HG02678 (cell line): ENCODE measurements around the gene NTSR1.

ENCODE experiments used
- ATAC-seq: cut with Tn5 transposase; IDR thresholded peaks from one replicate; pipeline ENCODE4 v1.9.1; 2021; ENCODE audit warnings: mild to moderate bottlenecking, moderate library complexity; ENCODE audit not compliant: unreplicated experiment

Gene NTSR1

GRCh38 chr20:62706857-62707256, 1.8 kb upstream of the NTSR1 start:
- no peak for ATAC-seq

GRCh38 chr20:62707276-62707920, 1.2 kb upstream of the NTSR1 start:
- ATAC-seq: no peak

DNA sequence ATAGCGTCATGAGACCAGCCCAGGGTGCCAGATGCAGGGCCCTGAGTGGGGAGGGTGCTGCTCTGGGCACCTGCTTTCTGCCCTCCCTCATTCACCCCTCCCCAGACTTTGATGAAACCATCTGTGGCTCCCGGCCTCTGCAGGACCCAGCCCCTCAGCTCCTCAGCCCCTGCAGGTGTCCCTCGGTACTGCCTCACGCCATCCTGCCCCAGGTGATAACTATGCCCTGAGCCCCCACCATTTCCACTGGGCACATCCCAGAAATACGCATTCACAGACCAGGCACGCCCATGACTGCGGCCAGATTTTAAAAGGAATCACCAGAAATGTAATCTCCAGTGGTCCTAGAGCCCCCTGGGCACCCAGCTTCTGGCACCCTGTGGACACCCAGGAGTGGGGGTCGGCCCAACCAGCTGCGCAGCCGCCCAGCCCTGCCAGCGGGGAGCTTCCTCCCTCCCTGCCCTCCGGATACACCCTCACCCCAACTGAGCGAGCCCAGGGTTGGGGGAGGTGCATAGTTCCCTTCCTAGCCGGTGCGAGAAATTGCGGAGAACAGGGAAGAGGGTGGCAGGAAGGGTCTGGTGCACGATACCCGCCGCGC, 615 bp upstream of the NTSR1 start:
- ATAC-seq: no peak

- ATAC-seq: no peak
These were observed 885 bp downstream of the NTSR1 start for GRCh38 chr20:62709537-62709905.

GRCh38 chr20:62710221-62710885, 1.7 kb downstream of the NTSR1 start:
- no peak for ATAC-seq

DNA sequence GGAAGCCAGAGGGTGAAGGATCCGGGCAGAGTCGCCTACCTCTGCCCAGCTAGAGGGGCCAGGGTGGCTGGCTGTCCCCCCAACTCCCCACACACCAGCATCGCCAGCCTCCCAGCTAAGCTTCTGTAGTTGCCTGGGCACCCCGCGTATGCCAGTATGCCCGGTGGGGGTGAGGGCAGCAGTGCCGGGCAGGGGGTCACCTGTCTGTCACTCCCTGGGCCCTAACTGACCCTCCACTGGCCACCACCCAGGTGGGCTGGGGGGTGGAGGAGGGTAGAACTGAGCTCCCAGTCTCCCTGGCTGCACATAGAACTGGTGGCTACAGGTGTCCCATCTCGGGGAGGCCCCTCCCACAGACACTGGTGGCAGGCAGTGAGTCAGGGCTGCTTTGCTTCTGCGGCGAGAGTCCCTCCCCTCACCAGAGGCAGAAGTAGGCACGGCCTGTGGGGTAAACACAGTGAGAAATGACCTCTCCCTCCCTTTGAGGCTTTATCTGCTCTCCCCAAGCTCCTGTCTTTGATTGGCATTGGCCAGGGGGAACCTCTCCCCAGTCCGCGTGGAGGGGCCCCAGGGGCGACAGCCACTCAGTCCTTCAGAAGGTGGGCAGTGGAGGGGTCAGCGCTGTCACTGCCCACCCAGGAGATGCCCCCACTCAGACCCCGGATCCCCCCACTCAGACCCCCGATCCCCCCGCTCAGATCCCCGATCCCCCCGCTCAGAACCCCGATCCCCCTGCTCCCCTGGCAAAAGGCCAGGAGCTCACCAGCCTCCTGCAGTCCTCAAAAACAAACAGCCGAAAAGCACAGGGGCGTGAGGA, 2.5 kb downstream of the NTSR1 start:
- ATAC-seq: no peak

GRCh38 chr20:62711703-62712101, 3.1 kb downstream of the NTSR1 start:
- ATAC-seq: no peak

GRCh38 chr20:62712606-62713005, 4.0 kb downstream of the NTSR1 start:
- ATAC-seq: no peak

GRCh38 chr20:62714006-62714405, 5.4 kb downstream of the NTSR1 start:
- no peak for ATAC-seq

DNA sequence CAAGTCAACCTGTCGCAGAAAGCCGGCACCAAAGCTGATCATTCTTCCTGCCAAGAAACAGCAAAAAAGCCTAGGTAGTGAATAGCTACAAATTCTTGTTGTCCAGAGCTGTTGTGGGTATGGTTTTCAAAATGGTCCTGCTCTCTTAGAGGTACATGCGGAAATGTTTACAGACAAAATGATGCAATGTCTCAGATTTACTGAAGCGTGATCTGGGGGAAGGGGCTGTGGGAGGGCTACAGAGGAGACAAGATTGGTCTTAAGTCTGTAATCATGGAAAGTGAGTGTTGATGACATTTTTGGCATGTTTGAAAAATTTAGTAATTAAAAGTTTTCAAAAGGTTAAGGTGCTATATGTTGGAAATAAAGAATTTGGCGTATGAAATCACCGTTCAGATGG, 6.2 kb downstream of the NTSR1 start:
- no peak for ATAC-seq

DNA sequence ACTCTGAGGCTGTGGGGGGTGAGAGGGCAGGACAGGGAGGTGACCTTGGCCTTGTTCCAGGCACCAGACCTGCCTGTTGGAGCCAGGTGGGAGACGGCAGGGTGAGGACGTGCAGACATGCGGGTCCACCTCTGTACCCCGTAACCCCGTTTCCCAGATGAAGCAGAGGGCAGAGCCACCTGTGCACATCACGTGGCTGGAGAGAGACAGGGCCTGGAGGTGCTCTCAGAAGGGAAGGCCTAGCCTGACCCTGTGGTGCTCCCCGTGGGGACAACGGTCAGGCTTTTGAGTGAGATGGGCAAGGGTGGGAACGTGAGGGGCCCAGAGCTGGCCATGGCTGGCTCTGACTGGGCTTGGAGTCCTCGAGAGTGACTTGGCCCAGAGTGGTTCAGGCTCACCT, 6.6 kb downstream of the NTSR1 start:
- no peak for ATAC-seq

- no peak for ATAC-seq
These were observed 7.7 kb downstream of the NTSR1 start for GRCh38 chr20:62716198-62716940.

DNA sequence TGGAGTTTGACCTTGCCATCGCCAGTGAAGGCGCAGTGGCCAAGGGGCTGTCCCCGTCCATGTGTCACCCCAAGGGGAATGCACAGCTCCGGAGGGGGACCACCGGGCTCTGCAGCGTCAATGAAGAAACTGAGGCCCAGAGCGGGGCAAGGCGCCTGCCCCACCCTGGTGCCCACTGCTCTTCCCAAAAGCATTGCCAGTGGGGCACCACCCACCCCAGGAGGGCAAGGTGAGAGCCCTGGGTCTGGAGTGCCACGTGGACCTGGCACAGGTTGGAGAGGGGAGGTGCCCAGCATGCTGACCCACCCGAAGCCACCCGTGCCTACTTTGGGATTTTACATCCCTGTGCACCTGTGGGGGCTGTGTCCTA, 8.3 kb downstream of the NTSR1 start:
- ATAC-seq: no peak

GRCh38 chr20:62717933-62718332, 9.3 kb downstream of the NTSR1 start:
- no peak for ATAC-seq

- no peak for ATAC-seq
These were observed 9.9 kb downstream of the NTSR1 start for GRCh38 chr20:62718546-62718945.

GRCh38 chr20:62719250-62719935, 10.8 kb downstream of the NTSR1 start:
- no peak for ATAC-seq

- no peak for ATAC-seq
These were observed 13.1 kb downstream of the NTSR1 start for GRCh38 chr20:62721511-62722370.

- ATAC-seq: no peak
These were observed 14.0 kb downstream of the NTSR1 start for GRCh38 chr20:62722627-62723026.

DNA sequence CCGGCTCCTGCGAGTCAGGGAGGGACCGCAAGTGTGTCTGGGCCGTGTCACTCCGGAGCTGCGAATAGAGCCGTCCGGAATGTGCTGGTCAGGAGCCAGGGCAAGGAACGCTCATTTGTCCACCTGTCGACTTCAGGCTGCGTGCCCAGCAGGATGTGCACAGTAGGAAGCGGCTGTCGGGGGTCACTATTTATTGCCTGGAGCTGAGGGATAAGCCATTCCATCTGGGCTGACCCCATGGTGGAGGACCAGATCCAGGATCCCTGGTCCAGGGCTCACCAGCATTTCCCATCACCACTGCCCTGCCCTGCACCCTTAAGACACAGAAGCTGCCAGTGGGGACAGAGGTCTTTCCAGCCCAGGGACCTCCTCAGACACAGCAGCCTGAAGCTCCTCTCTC, 14.7 kb downstream of the NTSR1 start:
- no peak for ATAC-seq
